HG02852 (cell line): Measurements from ENCODE around the gene ASIC2.

ENCODE experiments used
- ATAC-seq: cut with Tn5 transposase; IDR thresholded peaks from one replicate; pipeline ENCODE4 v1.9.1; 2021; ENCODE audit warnings: mild to moderate bottlenecking, moderate library complexity; ENCODE audit not compliant: unreplicated experiment

Gene ASIC2

DNA sequence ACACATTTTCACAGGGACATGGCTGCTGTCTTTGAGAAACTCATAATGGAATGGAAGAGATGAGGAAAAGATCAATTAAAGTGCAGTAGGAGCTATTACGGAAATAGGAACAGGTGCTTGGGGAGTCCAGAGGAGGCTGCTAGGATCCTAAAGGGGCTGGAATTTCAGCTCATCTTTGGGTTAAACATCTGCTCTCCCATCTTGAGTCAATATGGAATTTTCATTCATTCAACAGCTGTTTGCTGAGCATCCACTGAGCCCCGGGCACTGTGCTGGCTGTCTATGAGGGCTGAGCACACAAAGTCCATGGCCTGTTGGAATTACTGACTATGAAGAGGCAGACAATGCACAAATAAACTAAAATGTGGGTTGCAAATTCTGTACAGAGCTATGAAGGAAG lies 47.9 kb downstream of the ASIC2 start:
- no peak for ATAC-seq

GRCh38 chr17:33243732-33244131 lies 49.4 kb downstream of the ASIC2 start:
- no peak for ATAC-seq

DNA sequence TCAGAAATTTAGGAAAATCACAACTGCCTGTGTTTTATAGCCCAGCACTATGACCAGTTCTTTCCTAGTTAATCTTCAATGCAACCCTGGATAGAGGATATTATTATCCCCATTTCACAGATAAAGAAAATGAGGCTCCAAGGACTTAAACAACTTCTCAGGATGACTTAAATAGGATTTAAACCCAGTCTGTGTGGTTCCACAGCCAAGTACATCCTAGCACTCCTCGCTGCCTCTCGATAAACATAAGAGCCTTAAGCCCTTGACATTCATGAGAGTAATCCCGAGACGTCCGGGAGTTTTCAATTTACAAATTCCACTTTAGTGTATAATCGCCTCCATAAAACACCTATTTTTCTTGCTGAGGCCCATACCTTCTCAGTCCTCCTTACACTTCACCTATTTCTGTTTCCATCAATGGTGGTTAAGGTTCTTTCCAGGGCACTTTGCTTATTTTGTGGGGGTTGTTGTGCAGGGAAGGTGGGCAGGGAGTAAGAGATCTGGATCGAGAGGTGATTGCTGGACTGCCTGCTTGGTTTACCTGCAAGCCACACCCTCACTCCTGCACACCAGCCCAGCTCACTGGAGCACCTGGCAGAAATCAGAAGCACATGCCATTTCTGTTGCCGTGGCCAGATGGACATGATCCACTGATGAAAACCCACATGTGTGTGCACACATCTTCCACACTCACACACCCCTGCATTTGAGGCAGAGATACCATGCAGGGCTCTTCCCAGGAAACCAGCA lies 50.5 kb downstream of the ASIC2 start:
- no peak for ATAC-seq

DNA sequence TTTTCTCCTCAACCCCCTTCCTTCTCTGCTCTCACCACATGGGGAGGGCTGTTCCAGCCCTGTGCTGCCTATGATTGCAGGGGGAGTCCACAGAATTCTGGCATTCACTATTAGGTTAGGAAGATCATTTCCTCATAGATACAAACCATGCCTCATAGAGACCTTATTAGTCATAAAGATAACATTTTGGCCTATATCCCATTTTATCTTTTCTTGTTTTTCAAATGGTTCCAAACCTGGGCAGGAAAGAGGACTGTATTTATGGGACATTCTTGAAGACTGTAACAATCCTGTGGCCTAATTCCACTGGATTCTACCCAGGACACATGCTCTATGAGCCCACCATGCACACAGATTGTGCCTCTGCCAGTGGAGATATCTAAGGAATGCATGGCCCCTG lies 51.7 kb downstream of the ASIC2 start:
- ATAC-seq = no peak

GRCh38 chr17:33240362-33240761 lies 52.7 kb downstream of the ASIC2 start:
- no peak for ATAC-seq

- ATAC-seq = no peak
Observed at GRCh38 chr17:33239702-33240101, 53.4 kb downstream of the ASIC2 start.

DNA sequence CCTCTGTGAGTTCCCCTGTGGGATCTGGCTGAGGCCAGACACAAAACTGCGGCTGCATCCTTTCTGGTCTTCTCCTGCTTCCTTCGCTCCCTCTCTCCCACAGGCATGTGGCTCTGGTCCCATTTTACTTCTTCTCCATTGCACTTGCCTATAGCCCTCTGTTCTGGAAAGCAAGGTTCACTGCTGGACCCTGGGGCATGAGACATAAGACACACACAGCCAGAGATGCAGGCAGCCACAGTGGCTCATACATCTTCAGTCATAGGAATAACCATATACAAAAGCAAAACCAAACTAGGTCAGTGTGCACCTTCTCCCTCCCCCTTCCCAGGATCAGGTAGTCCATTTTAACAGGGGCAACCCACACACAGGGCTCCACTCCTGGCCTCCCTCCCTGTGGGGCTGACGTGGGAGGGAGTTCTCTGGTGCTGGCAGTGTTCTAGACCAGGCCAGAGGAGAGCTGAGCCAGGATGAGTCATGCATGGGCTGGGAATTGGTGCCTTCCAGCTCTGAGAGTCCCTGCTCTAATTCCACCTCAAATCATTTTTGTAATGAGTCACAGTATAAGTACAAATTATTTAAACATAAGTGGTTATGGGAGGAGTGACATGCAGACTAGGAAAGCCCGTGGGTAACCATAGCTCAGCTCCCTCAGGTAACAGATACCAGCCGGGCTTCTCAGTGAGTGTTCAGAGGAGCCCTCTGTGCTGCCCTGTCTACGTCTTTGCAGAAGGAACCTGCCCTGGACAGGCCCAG lies 58.0 kb downstream of the ASIC2 start:
- no peak for ATAC-seq

DNA sequence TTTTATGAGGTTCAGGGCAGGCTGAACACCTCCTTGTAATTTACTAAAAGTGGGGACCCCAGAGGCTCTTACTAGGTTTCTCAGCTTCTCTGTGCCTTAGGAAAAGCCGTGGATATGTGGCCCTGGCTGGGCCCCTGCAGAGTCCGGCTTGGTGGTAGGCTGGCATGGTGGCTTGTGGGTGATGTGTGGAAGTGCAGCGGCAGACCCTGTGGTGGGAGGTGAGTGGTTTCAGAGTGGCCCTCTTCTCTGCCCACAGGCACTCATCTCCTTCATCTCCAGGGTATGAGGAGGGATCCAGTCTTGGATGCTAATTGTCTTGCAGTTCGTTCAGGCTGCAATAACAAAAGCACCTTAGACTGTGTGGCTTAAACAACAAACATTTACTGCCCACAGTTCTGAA lies 58.9 kb downstream of the ASIC2 start:
- ATAC-seq = no peak

DNA sequence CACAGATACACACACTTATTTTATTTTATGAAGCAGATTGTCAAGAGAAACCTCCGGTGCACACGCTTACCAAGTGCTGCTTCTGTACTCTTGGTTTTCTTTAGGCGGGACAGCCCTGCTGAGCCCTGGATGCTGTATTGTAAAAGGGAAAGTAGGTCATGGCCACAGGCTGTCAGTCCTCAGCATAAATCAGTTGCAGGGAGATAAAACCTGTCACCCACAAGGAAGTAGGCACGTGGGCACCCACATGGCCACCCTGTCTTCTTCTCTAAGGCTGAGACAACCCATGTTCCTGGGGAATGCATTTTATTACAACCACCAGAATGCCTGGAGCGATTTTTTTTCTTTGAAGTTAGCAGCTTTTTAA lies 59.3 kb downstream of the ASIC2 start:
- no peak for ATAC-seq

DNA sequence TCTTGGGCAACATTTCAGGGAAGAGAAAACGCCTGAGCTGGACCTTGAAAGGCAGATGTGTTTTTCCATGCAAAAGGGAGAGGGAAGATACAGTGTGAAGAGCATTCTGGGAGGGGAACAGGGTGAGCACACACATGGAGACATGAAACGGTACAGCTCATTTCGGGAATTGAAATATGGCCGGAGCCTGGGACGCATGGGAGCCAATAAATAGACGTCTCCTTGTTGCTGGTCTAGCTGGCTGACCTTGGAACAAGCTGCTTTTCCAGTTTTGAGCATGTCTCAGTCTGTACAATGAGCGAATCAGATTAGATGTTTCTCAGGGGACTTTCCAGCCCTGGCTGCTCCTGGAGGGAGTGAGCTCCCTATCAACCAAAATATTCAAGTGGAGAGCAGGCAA lies 63.6 kb downstream of the ASIC2 start:
- no peak for ATAC-seq

DNA sequence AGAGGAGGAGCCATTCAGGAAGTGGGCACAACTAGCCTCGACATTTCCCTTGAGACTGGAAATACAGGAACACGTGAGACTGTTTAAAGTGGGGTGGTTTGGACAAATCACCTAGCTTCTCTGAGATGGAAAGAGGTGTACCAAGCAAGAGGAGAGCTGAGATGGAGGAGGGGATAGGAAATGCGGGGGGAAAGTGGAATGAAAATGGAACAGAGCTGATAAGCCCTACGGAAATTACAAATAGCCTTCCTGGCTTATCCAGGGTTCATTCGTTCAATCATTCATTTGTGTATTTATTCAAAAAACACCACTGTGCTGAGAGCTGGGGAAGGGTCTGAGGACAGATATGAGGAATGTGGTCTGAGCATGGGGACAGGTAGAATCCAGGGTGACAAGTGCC lies 64.1 kb downstream of the ASIC2 start:
- ATAC-seq = no peak

DNA sequence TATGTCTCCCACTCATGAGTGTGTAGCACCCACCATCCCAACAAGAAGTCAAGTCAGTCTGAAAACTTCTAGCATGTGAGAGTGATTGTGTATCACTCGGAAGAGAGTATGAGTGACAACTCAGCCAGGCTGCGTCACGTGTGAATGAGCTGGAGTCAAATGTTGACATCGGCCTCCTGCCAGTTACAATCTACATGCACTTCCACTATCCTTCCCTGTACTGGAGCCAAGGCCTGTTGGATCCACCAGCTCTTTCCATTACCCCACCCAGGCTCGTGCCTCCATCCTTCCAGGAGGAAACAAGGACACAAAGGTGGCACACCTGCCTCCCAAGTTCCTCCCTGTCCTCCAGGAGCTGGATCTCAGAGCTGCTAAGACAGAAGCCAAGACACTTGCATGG lies 64.5 kb downstream of the ASIC2 start:
- ATAC-seq = no peak

GRCh38 chr17:33227911-33228310 lies 65.2 kb downstream of the ASIC2 start:
- no peak for ATAC-seq

- no peak for ATAC-seq
Observed at GRCh38 chr17:33225994-33226393, 67.1 kb downstream of the ASIC2 start.

- ATAC-seq = no peak
Observed at GRCh38 chr17:33225509-33225908, 67.6 kb downstream of the ASIC2 start.

- ATAC-seq = no peak
Observed at GRCh38 chr17:33220036-33220435, 73.1 kb downstream of the ASIC2 start.

GRCh38 chr17:33218698-33219601 lies 74.1 kb downstream of the ASIC2 start:
- ATAC-seq = no peak

DNA sequence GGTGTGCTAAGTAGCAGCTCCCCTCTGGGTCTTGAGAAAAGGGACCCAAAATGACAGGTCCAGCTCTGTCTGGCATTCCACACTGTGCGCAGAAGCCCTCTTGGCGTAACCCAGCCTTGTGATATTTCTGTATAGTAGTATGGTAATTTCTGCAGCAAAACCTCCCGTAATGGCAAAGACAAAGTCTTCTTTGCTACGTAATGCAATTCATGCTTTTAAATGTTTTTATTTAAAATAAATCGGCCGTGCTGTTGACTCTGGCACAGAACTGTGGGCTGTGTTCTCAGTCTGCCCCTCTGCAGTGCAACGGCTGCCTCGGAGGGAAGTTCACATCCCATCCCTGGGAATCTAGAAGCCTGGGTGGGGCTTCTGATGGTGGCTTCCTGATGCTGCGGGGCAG lies 75.2 kb downstream of the ASIC2 start:
- no peak for ATAC-seq

GRCh38 chr17:33214996-33215395 lies 78.1 kb downstream of the ASIC2 start:
- no peak for ATAC-seq

- no peak for ATAC-seq
Observed at GRCh38 chr17:33210285-33210684, 82.8 kb downstream of the ASIC2 start.

- no peak for ATAC-seq
Observed at GRCh38 chr17:33209671-33210070, 83.4 kb downstream of the ASIC2 start.

DNA sequence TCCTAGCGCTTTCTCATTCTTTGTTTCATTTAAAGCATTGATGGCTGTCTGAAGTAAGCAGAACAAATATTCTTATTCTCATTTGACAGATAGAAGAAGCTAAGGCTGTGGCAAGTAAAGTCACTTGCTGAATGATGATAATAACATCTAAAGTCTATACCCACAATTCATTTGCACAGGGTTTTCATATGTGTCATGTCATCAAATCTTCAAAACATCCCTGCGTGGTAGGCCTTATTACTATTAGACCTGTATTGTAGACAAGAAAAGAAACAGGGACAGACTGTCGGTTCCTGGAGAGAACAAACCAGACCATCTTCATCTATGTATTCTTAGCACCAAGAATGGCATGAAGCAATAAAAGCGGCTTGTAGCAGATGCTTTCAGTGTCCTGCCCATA lies 85.9 kb downstream of the ASIC2 start:
- no peak for ATAC-seq
